GM21723 (cell line): Measurements from ENCODE around the gene POC1A.
A peak's percentile ranks its signal among the peaks of the same experiment; 100 is the strongest.

ENCODE experiments used
- ATAC-seq: cut with Tn5 transposase; IDR thresholded peaks from one replicate; pipeline ENCODE4 v1.9.1; 2021; ENCODE audit warnings: mild to moderate bottlenecking, moderate library complexity; ENCODE audit not compliant: unreplicated experiment

Gene POC1A

DNA sequence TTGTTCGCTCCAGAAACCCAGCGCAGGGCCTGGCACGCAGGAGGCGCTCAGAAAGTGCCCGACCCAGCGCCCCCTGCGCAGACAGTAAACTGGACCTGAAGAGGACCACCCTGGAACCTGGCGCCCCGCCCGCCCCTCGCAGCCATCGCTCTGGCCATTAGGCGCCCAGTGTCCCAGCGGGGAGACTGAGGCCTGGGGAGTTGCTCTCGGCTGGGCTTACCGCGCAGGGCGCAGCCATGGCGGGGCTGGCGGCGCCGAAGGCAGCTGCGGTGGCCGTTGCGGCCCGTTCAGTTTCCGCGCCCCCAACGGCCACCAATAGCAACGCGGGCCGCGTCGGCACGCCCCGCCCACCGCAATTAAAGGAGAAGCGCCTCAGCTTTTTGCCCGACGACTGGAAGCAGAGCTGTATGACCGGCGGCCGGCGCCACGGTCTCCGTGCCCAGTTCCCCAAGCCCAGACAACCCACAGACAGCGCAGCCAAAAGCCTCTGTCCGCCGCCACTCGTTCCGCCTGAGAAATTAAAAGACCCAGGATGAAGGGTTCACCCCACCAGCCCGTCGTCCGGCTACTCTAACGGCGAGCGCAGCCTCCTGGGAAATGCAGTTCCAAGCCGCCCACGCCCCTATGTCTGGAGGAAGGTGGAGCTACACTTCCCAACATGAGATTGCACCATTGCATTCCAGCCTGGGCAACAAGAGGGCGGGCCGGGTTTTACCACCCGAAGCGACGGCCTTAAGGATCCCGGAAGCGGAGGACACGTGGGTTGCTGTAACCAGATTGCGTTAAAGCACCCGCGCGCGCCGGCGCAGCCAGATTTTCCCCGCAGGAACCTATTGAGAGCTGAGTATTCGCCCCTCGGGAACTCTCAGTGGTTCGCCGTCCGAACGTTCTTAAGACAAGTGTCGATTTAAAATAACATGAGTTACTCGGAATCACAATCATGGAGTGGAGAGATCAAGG lies at the start of gene POC1A:
TSS of gene POC1A (minus strand) at position 289 of the 960 bp plus-strand sequence. CDS start at position 238, 51 bp downstream.
- ATAC-seq: peak; percentile 79

DNA sequence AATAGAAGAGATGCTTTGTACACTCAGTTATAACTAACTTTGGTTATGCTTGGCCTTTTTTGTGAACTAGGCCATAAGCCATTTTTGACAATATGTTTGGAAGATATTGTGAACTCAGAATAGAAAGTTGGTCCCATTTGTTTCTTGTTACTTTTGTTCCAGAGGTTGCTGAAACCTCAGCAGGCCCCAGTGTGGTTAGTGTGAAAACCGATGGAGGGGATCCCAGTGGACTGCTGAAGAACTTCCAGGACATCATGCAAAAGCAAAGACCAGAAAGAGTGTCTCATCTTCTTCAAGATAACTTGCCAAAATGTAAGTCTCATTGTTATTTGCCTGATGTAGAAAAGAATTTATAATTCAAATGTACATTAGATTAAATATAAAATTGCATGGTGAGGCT lies 49.5 kb upstream of the POC1A start:
- ATAC-seq: no peak

DNA sequence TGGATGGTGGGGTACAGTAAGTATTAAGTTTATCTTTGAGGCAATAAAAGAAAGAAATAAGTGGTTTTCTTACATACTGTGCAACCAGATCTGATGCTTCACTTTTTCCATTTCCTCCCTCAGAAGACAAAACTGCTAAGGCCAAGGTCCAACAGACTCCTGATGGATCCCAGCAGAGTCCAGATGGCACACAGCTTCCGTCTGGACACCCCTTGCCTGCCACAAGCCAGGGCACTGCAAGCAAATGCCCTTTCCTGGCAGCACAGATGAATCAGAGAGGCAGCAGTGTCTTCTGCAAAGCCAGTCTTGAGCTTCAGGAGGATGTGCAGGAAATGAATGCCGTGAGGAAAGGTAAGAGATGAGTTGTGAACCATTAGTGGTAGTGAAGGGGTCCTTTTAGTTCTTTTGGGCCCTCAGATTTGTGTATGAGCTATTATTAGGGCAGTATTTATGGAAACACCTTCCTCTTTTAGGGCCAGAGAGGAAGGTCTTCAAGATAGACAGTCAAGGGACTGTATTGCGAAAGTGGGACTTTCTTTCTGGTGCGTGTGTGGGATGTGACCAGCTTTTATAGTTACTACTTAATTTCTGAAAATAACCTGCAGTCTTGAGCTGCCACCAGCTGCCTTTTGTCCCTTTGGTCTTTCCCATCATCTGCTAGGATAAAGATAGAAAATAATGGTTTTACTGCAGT lies 48.3 kb upstream of the POC1A start:
- ATAC-seq: no peak

DNA sequence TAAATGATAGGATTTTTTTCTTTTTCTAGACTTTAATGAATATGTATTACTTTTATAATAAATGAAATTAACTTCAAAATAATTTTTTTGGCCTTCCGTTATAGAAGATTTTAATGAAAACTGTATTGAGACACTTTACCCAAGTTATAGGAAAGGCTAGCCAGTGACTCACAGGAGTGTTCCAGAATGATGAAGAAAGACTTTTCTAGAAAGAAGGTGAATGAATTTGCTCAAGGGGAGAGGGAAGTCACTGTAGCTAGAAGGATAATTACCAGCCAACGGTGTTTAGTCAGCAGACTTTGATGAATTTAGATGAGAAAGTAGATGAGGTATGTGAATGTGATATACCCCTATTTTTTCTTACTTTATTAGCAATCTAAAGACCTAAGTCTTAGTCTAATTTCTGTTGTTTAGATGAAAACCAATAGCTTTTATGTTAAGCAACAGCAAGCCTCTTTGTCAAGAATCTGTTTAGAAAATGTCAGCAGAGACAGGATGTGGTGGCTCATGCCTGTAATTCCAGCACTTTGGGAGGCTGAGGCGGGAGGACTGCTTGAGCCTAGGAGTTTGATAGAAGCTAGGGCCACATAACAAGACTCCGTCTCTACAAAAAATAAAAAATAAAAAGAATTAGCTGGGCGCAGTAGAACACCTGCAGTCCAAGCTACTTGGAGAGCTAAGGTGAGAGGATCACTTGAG lies 46.9 kb upstream of the POC1A start:
- ATAC-seq: no peak

DNA sequence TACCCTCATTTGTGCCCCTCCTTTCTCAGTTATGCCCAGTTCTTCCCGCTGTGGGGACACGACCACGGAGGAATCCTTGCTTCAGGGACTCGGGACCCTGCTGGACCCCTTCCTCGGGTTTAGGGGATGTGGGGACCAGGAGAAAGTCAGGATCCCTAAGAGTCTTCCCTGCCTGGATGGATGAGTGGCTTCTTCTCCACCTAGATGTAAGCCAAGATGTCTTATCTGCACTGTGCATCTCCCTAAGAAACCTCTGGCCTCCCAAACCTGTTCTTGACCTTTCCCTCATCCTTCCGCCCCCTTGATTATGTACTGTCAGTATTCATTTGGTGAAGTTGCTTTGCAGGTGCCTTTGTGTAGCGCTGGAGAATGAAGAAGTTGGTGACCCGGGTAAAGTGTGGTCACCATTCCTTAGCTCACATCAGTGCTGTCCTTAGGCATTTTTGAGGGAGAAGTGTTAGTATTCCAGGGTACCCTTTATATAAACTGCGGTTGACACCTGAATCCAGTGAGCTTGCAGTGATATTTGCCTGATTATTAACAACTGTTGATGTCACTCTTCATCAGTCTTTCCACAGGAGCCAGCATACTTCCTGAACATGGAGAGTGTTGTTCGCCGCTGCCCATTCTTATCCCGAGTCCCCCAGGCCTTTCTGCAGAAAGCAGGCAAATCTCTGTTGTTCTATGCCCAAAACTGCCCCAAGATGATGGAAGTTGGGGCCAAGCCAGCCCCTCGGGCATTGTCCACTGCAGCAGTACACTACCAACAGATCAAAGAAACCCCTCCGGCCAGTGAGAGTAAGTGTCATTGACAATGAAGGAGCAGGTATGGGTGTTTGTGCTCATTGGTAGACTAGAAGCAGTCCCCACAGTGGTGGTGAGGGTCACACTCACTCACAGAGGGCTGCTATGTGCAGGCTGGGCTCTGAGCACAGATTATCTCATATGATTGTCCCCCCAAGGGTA lies 44.7 kb upstream of the POC1A start:
- no peak for ATAC-seq

DNA sequence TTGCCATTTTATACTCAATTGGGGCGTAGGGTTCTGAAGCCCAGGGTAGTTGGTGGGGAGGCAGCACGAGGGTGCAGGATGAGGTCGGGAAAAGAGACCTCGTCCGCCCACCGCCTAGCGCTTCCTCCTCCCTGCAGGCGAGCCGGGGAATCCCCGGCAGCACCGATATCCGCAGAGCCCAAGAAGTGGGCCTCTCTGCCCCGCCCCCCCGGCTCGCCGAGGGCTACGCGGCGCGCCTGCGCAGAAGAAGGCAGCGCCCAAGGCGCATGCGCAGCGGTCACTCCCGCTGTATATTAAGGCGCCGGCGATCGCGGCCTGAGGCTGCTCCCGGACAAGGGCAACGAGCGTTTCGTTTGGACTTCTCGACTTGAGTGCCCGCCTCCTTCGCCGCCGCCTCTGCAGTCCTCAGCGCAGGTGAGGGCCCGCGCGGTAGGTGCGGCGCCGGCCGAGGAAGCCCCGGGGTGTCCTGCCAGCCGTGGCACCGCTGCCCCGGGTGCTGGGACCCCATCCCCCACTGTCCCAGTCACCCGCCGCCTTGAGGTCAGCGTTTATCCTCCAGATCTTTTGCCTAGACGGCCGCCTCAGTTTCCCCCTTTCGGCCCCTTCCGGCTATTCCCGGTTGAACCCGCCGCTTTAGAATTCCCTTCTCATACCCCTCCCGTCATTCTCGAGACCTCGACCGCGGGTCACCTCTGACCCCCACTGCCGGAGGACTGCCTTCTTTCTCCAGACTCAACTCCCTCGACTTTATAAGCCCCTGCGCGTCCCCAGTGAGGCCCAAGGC lies 43.8 kb upstream of the POC1A start, which contains the start of gene ALAS1:
TSS of gene ALAS1 (plus strand) at position 319 of the 784 bp plus-strand sequence. CDS start 1,082 bp downstream, outside the sequence.
- peak; percentile 72 for ATAC-seq

DNA sequence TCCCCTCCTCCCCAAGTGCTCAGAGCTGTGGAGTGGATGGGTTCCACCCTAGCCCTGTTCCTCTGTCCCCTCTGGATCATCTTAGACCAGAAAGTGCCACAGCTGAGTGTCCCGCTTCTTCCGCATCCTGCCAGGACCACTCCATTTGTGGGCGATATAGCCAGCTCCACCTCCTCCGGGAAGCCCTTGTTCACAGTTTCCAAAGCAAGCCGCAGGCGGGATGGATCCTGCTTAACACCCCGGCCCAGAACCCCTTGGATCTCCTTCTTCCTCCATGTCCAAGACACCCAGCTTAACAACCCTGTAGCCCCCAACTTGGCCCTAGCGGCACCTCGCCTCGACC lies 43.2 kb upstream of the POC1A start:
- ATAC-seq: no peak

DNA sequence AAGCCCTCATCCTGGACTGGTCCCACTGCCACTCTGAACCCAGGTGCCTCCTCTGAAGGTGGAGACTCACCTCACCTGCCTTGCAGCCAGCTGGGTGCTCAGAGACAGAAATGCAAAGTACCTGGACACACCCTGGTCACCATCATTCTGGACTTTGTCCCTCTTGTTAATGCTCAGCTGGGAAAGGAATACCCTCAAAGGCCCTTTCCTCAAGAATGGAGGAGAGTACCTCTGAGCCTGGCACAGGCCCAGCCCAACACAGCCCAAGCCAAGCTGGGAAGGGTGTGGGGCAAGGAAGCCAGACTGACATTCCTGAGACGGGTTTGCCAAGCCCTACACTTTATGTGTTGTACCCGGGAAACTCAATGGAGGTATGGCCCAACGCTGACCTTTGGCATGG lies 42.8 kb upstream of the POC1A start:
- ATAC-seq: no peak

DNA sequence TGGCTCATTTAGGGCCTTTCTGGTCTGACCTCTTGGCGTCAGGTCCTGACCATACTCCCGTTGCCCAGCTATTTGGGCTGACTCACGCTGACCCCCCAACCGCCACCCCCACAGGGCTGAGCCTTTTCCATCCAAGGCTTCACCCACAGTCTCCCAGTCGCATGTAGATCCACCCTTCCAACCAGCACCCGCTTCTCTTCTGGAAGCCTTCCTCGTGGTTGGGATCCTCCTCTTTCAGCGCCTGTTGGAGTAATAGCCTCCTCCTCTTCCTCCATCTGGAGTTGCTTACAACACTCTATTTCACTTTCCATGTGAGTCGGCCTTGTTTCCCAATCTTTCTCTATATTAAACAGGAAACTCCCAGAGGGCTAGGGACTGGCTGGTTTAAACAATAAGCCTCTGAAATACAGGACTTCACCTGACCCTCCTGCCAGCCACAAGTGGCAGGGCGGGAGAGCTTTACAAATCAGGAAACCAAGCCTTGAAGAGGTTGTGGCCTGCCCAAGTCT lies 41.7 kb upstream of the POC1A start:
- no peak for ATAC-seq

DNA sequence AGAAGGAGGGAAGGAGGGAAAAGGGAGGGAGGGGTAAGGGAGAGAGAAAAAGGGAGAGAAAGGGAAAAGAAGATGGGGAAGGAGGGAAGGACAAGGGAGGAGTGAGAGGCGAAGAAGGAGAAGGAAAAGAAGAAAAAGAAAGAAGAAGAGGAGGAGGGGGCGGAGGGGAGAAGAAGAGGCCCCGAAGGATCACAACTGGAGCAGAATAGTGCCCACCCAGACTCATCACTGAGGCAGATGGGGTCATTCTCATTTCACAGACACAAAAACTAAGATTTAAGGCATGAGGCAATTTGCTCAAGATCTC lies 41.0 kb upstream of the POC1A start:
- no peak for ATAC-seq

DNA sequence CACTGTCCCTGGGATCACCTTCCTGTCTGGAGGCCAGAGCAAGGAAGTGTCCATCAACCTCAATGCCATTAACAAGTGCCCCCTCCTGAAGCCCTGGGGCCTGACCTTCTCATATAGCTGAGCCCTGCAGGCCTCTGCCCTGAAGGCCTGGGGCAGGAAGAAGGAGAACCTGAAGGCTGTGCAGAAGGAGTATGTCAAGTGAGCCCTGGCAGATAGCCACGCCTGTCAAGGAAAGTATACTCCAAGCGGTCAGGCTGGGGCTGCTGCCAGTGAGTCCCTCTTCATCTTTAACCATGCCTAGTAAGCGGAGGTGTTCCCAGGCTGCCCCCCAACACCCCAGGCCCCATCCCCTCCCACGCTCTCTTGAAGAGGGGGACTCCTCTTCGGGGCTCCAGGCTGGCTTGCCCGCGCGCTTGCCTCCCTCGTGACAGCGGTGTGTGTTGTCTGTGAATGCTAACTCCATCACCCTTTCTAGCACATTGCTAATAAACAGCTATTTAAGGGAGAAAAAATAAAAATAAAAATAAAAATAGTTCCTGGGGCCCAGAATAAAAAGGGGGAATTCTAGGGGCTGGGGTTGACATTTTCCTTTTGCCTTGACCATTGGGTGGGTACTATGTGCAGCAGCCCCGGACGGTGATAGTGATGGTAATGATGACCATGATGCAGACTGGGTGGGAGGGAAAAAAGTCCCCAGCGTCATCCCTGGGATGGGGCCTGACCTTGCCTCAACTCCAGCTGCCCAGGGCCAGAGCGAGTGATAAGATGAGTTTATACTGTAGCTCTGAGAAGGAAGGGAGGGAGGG lies 40.5 kb upstream of the POC1A start:
- ATAC-seq: no peak

DNA sequence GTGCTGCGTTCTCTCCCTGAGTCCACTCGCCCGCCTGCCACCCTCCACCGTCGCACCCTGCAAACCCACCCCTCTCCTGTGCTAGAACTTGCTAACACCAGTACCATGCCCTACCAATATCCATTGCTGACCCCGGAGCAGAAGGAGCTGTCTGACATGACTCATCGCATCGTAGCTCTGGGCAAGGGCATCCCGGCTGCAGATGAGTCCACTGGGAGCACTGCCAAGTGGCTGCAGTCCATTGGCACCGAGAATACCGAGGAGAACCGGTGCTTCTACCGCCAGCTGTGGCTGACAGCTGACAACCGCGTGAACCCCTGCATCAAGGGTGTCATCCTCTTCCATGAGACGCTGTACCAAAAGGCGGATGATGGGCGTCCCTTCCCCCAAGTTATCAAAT lies 38.8 kb upstream of the POC1A start:
- ATAC-seq: no peak

DNA sequence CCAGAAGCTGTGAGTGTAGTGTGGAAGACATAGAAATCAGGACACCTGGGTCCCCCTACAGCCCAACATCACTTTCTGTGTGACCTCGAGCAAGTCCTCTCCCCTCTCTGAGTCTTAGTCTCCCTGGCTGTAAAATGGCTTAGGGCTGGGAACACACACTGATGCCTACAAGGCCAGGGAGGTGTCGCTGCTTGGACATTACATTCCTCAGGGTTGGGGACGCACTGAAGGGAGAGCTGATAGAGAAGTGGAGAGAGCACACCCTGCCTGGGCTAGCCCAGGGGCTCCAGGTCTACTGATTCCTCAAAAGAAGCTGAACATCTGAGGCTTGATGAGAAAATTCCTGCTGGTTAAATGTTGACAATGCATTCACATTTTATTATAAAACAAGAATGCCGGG lies 37.4 kb upstream of the POC1A start:
- ATAC-seq: no peak

DNA sequence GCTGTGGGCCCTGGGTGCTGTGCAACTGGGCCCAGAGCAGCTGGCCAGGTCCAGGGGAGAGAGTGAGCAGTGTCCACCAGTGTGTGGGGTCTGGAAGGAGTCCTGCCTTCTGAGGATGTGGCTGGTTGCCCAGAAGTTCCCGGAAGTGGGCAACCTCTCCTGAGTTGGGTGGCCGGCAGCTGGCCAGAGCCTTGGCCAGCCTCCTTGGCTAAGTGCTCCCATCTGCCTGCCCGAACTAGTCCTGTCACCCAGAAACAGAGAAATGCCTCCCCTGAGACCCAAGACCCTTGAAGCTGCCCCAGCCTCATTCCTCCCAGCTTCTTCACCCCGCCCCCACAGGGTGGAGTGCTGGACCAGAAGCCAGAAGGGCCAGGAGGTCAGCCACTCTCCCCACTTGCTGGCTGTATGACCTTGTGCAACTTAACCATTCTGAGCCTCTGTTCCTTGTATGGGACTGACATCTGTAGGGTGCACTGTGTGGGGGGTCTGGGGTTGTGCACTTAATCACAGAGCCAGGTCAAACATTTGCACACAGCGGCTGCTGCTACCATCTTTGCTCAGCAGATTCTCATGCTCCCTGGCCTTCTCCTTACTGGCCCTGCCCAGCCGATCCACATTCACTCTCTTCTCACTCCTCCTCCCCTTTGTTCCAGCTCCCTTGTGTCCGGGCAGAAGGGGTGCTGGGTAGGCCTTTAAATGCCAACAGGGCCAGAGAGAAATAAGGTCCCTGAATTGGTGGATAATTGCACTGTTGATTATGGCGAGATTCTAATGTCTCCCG lies 36.3 kb upstream of the POC1A start:
- ATAC-seq: no peak

DNA sequence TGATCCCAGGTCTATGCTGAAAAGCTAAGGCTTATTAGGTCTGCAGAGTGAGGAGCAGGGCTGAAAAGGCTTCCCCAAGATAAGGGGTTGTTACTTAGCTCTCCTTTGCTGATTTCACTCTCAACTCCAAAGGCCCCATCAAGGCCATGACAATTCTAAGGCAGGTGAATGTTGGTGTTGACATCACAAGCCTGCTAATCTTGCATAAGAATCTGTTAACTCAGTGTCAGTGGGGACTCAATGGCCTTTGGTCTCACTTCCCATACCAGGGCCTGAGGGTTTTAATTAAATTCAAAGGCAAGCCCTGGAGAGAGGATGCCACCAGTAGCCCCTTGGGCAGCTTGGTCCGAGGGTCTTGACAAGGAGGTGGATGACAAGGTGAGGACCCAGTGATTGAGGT lies 34.3 kb upstream of the POC1A start:
- no peak for ATAC-seq

DNA sequence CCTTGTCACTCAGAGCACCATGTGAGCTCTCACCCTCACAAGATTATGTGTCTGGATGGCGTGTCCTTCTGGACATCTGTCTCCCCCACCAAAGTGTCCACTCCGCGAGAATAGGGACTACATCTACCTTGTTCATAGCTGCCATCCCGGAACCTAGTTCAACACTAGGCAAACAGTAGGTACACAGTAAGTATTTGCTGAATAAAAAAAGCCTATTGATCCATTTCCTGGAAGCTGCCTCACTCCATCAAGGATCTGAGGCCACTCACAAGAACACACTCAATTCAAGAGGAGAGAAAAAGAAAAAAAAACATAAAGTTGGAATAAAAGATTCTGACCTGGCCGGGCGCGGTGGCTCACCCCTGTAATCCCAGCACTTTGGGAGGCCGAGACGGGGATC lies 32.5 kb upstream of the POC1A start:
- ATAC-seq: no peak

DNA sequence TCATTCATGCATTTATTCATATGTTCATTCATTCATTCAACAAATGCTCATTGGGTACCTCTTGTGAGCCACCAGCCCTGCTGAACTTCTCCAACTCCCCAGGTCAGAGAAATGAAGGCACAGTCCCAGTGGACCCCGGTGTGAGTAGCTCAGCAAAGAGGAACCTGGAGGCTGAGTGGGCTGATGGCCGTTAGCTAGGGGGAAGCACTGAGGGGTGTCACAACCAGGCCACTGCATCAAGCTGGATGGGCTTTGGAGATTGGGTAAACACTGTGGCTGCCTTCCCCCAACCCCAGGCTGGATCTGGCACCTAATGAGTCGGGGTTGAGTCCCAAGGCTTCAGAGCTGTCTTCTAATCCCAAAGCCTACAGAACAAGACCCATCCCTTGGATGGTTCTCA lies 31.6 kb upstream of the POC1A start:
- ATAC-seq: no peak

DNA sequence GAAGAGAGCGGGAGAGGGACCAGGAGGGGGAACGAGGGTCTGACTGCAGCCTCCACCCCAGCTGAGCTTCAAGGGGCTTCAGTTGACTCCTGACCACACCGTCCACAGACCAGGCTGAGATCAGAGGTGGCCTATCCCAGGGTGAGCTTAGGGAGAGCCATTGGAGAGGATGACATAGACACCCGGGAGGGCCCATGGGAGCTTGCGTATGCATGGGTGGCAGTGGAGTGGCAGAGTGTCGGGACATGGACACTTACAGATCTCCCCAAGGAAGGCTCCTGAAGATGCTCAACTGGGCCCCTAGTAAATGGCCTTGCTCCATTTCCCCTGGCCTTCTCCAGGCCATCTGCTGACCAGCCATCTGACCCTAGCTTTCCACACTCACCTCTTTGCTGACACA lies 31.1 kb upstream of the POC1A start:
- ATAC-seq: no peak
